Measurements from ENCODE around the gene IFITM2.

Gene IFITM2

GRCh38 chr11:281486-282161 is 26.0 kb upstream of the IFITM2 start:
- Mint-ChIP-seq H3K27ac (peak overlapping the region; percentile 21), H3K36me3 (ENCODE audit: low read depth) (peaks cover 3% of the 10 kb centered on the region), H3K4me1 (peaks cover 56% of the 10 kb centered on the region), H3K9me3 (peaks cover 13% of the 10 kb centered on the region), H3K27me3 (ENCODE audit: low read depth, poor library complexity) (peaks cover 7% of the 10 kb centered on the region), H3K4me3 (no peak overlapping the region)
- no peak for TF ChIP-seq CTCF (IDR thresholded peaks at IDR 0.05)
- no peak for DNase-seq

GRCh38 chr11:282171-282570 is 25.4 kb upstream of the IFITM2 start:
- no peak for TF ChIP-seq CTCF (IDR thresholded peaks at IDR 0.05)
- Mint-ChIP-seq H3K4me1 (peaks cover 61% of the 10 kb centered on the region), H3K9me3 (peaks cover 8% of the 10 kb centered on the region), H3K27ac (peak overlapping the region; percentile 21), H3K36me3 (ENCODE audit: low read depth) (peaks cover 3% of the 10 kb centered on the region), H3K27me3 (ENCODE audit: low read depth, poor library complexity) (peaks cover 7% of the 10 kb centered on the region), H3K4me3 (no peak overlapping the region)
- DNase-seq, result no peak

- DNase-seq, result no peak
- no peak for TF ChIP-seq CTCF (IDR thresholded peaks at IDR 0.05)
- peak overlapping the region; percentile 20 for H3K4me3 Mint-ChIP-seq
- H3K27ac Mint-ChIP-seq, result peak overlapping the region; percentile 29
- H3K36me3 Mint-ChIP-seq (ENCODE audit: low read depth), result no peaks in the 10 kb centered on the region
- peaks cover 4% of the 10 kb centered on the region for H3K9me3 Mint-ChIP-seq
- peaks cover 59% of the 10 kb centered on the region for H3K4me1 Mint-ChIP-seq
- peaks cover 8% of the 10 kb centered on the region for H3K27me3 Mint-ChIP-seq (ENCODE audit: low read depth, poor library complexity)
Measured at GRCh38 chr11:282630-283360, 24.8 kb upstream of the IFITM2 start.

GRCh38 chr11:283405-284104 is 24.1 kb upstream of the IFITM2 start:
- DNase-seq, result no peak
- Mint-ChIP-seq H3K36me3 (ENCODE audit: low read depth) (no peaks in the 10 kb centered on the region), H3K27me3 (ENCODE audit: low read depth, poor library complexity) (peaks cover 12% of the 10 kb centered on the region), H3K4me3 (peak overlapping the region; percentile 14), H3K9me3 (no peaks in the 10 kb centered on the region), H3K4me1 (peaks cover 60% of the 10 kb centered on the region), H3K27ac (peak overlapping the region; percentile 70)
- no peak for TF ChIP-seq CTCF (IDR thresholded peaks at IDR 0.05)

GRCh38 chr11:284105-285020 is 23.3 kb upstream of the IFITM2 start:
- H3K27me3 Mint-ChIP-seq (ENCODE audit: low read depth, poor library complexity), result peaks cover 12% of the 10 kb centered on the region
- peak; percentile 59 for DNase-seq
- H3K27ac Mint-ChIP-seq, result peak overlapping the region; percentile 70
- H3K4me3 Mint-ChIP-seq, result peak overlapping the region; percentile 14
- no peak for TF ChIP-seq CTCF (IDR thresholded peaks at IDR 0.05)
- no peaks in the 10 kb centered on the region for H3K36me3 Mint-ChIP-seq (ENCODE audit: low read depth)
- no peaks in the 10 kb centered on the region for H3K9me3 Mint-ChIP-seq
- peaks cover 57% of the 10 kb centered on the region for H3K4me1 Mint-ChIP-seq

Measured in nephron progenitor cell (in vitro differentiated cells).